SJCRH30 (cell line): Measurements from ENCODE around the gene B4GALT5. TPM values are rescaled to one million over a fixed set of nuclear protein-coding genes. Genes with fewer than 3 reads are reported as not detected.
"Not testable (repeated sequence)": the region's sequence is repeated elsewhere in the genome, so short reads cannot be mapped to it uniquely, and the experiment has no call there.

Experiments used
- DNase-seq, 2 experiments: peaks; one replicate each; pipeline ENCODE4 v3.0.0-alpha.2; 2015 to 2020
- H3K27ac ChIP-seq: fragments of 250-450 bp; sonication (Bioruptor Pico); 2 replicates; pipeline ENCODE4 v1.5.1; 2020; ENCODE audit warnings: mild to moderate bottlenecking, moderate library complexity
- H3K27me3 ChIP-seq: fragments of 250-450 bp; sonication (Bioruptor Pico); 2 replicates; pipeline ENCODE4 v1.5.1; 2020; ENCODE audit warnings: mild to moderate bottlenecking, moderate library complexity
- H3K36me3 ChIP-seq: fragments of 250-450 bp; sonication (Bioruptor Pico); 2 replicates; pipeline ENCODE4 v1.5.1; 2020; ENCODE audit warnings: mild to moderate bottlenecking, moderate library complexity
- H3K4me1 ChIP-seq: fragments of 250-450 bp; sonication (Bioruptor Pico); 2 replicates; pipeline ENCODE4 v1.5.1; 2020; ENCODE audit warnings: mild to moderate bottlenecking, moderate library complexity
- H3K4me3 ChIP-seq: fragments of 250-450 bp; sonication (Bioruptor Pico); 2 replicates; pipeline ENCODE4 v1.5.1; 2020; ENCODE audit warnings: mild to moderate bottlenecking, moderate library complexity
- H3K9me3 ChIP-seq: fragments of 250-450 bp; sonication (Bioruptor Pico); replicated peaks from 2 replicates; pipeline ENCODE4 v1.5.1; 2020; ENCODE audit warnings: mild to moderate bottlenecking, moderate library complexity
- total RNA-seq: library from RNA; depleted of rRNA; stranded (reverse); fragments of >200 nt; shearing (Covaris generic); gene quantifications from 2 replicates; pipeline ENCODE4 v1.2.3, GENCODE V29; 2014

B4GALT5 gene
- total RNA-seq, 1 experiment from 2014 or later: 81.1 TPM

DNA sequence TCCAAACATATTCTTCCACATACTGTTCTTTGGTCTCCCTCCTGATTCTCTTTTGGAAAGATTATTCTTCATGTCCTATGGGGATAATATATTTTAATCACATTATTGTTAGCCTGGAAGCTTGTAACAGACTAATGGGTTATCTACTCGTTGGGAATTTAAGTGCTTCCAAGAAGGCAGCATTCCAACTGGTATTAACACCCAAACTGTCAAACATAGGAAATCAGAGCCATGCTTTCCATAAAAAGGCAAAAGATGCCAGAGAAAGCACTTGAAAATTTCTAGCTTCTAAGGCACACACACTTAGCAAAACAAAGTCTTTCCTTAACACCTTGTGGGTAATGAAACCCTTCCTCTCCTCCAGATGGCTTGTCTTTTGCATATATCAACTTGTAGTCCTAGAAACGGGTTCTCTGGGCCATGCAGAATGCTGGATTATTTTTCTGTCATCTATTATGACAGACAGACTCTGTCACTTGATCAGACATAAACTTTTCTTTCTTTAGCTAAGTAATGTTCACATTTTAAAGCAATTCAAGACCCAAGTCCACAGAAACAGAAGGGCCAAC, 41.5 kb downstream of the B4GALT5 start:
- H3K27ac ChIP-seq: no peak overlapping the region
- H3K4me3 ChIP-seq: no peak overlapping the region
- DNase-seq: no peak
- H3K9me3 ChIP-seq: no peaks in the 10 kb centered on the region
- H3K27me3 ChIP-seq: no peaks in the 10 kb centered on the region
- peaks cover 15% of the 10 kb centered on the region; the same call in 1 of the 2 replicates for H3K36me3 ChIP-seq
- peaks cover 23% of the 10 kb centered on the region for H3K4me1 ChIP-seq

DNA sequence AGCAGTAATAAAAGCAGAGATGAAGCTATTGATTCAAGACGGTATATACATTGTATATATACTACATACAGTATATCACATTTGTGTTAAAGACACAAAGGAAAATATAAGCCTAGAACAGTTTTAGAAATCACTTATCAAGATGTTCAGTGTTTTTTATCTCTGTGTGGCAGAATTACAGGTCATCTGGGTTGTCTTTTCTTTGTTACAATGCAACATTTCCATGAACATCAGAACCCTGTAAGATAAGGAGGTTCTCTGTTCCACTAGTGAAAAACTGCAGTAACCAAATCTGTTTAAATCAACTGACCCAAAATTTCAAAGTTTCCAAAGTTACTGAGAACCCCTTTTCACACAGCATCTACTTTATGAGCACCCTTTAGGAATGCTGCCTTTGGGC, 42.2 kb downstream of the B4GALT5 start:
- Histone ChIP-seq H3K36me3 (peaks cover 15% of the 10 kb centered on the region; the same call in 1 of the 2 replicates), H3K27ac (no peak overlapping the region), H3K4me3 (no peak overlapping the region), H3K4me1 (peaks cover 15% of the 10 kb centered on the region), H3K9me3 (no peaks in the 10 kb centered on the region), H3K27me3 (no peaks in the 10 kb centered on the region)
- DNase-seq: no peak

DNA sequence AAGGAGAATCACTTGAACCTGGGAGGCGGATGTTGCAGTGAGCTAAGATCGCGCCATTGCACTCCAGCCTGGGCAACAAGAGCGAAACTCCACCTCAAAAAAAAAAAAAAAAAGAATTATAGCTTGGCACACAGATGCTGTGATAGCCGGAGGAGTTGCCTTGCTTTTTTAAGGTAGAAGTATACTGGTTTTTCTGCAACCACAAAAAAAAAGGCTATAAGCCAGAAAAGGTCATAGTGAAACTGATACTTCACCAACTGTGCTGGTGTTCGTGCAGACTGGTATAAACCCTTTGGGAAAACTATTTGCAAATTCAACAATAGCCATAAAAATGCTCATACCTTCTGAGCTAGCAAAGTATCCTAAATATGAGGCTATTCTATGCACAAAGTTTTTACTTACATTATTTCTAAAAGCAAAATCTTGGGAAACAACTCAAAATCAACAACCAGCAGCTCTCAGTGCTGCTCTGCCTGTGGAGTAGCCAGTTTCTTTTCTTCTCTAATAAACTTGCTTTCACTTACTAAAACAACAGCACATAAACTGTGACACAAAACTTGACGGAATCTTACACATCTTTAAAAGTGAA, 44.0 kb downstream of the B4GALT5 start:
- Histone ChIP-seq H3K4me3 (no peak overlapping the region), H3K36me3 (peaks cover 13% of the 10 kb centered on the region), H3K4me1 (peaks cover 9% of the 10 kb centered on the region; the same call in 1 of the 2 replicates), H3K9me3 (no peaks in the 10 kb centered on the region), H3K27ac (no peak overlapping the region), H3K27me3 (no peaks in the 10 kb centered on the region)
- no peak for DNase-seq

DNA sequence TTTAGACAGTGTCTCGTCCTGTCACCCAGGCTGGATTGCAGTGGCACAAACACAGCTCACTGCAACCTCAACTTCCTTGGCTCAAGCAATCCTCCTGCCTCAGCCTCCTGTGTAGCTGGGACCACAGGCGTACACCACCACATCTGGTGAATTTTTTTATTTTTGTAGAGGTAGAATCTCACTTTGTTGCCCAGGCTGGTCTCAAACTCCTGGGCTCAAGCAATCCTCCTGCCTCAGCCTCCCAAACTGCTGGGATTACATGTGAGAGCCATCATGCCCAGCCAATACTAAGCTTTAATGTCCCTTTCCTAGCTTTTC, 44.8 kb downstream of the B4GALT5 start:
- not testable (repeated sequence) for H3K27me3 ChIP-seq, H3K9me3 ChIP-seq, DNase-seq, H3K4me3 ChIP-seq, H3K4me1 ChIP-seq, H3K27ac ChIP-seq
- H3K36me3 ChIP-seq: peaks cover 16% of the 10 kb centered on the region

DNA sequence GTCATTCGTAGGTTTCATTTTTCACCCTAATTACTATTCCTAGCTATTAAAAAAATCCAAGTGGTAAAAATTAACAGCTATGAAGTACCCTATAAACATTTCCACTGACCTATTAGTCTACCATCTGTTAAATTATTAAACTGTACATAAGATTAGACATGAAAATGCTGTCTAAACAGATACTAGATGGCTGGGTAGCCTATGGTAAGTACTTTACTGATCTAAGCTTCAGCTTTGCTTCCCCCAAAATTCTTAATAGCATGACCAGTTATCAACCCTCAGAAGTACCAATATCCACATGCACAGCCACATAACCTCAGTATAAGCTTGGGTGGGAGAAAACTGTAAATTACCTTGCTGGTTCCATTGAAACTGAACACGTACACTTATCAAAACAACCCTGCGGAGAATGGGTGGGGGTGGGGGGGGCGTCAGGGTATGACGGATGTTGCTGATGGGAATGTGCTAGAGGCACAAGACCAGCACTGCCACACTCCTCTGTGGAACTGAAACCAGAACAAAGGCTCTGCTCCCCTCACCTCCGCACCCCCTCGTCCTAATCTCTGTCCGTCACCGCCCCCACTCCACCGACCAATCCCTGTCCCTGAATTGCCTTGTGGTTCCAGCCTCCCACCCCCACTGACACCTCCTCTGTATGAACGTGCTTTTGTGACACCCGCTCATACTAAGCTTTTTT, 45.3 kb downstream of the B4GALT5 start:
- Histone ChIP-seq H3K4me1 (peaks cover 9% of the 10 kb centered on the region; the same call in 1 of the 2 replicates), H3K4me3 (no peak overlapping the region), H3K9me3 (no peaks in the 10 kb centered on the region), H3K27me3 (no peaks in the 10 kb centered on the region), H3K36me3 (peaks cover 16% of the 10 kb centered on the region), H3K27ac (no peak overlapping the region)
- DNase-seq: no peak

DNA sequence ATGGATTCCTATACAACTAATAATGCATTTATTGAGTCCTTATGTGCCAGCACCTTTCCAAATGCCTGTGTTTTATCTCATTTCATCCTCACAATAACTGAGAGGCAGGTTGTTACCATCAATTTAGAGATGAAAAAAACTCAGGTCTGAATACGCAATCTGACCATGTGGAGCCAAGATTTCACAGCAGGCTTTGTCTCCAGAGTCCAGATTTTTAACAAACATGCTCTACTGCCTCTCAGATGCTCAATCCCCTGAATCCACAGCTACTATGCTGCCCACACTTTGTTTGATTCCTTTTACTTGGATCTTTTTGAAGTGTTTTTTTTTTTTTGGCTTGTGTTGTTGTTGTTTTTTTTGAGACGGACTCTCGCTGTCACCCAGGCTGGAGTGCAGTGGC, 46.8 kb downstream of the B4GALT5 start:
- no peak overlapping the region for H3K4me3 ChIP-seq
- peaks cover 16% of the 10 kb centered on the region for H3K36me3 ChIP-seq
- H3K9me3 ChIP-seq: no peaks in the 10 kb centered on the region
- H3K4me1 ChIP-seq: peaks cover 16% of the 10 kb centered on the region
- DNase-seq: no peak
- H3K27me3 ChIP-seq: no peaks in the 10 kb centered on the region
- no peak overlapping the region for H3K27ac ChIP-seq

DNA sequence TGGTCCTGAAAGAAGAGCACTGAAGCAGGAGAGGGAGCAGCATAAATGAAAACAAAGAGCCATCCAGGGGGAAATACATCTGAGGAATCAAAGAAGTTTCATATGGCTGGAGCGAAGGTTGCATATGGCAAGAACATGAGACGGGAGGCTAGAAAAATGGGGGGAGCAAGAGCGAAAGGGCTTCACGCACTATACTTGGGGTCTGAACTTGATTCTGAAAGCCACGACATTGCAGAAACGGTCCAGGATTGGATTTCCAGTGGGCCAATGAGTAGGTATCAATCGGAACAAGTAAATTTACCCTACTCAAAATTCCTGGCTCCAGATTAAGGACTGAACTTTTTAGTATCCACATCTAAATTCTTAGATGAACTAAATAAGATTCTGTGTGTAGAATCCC, 47.9 kb downstream of the B4GALT5 start:
- peaks cover 16% of the 10 kb centered on the region for H3K36me3 ChIP-seq
- no peak overlapping the region for H3K27ac ChIP-seq
- peaks cover 27% of the 10 kb centered on the region for H3K4me1 ChIP-seq
- H3K4me3 ChIP-seq: no peak overlapping the region
- H3K9me3 ChIP-seq: no peaks in the 10 kb centered on the region
- no peak for DNase-seq
- H3K27me3 ChIP-seq: no peaks in the 10 kb centered on the region

DNA sequence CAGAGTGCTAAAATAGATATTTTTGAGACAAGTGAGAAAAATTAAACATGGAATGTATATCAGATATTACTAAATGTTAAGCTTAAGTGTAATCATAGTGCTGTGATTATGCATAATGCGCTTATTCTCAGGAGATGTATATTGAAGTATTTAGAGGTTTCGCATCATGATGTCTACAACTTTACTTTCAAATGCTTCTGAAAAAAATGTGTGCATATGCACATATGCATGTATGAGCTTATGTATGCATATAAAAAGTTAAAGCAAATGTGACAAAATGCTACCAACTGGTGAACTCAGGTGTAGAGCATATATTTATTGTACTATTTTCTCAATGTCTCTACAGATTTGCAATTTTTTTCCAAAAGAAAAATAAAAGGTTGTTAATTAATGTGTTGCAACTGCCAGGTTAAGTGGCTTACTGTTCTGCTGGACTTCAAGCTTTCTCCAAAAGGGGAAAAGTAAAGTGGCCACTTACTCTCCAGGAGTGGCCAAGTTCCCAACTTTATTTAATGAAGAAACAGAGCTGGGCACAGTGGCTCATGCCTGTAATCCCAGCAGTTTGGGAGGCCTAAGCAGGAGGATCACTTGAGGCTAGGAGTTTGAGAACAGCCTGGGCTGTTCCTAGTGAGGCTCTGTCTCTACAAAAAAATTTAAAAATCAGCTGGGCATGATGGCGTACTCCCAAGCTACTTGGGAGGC, 48.9 kb downstream of the B4GALT5 start:
- H3K36me3 ChIP-seq: peaks cover 12% of the 10 kb centered on the region
- H3K9me3 ChIP-seq: no peaks in the 10 kb centered on the region
- DNase-seq: no peak
- peaks cover 25% of the 10 kb centered on the region for H3K4me1 ChIP-seq
- no peak overlapping the region for H3K27ac ChIP-seq
- no peak overlapping the region for H3K4me3 ChIP-seq
- no peaks in the 10 kb centered on the region for H3K27me3 ChIP-seq

DNA sequence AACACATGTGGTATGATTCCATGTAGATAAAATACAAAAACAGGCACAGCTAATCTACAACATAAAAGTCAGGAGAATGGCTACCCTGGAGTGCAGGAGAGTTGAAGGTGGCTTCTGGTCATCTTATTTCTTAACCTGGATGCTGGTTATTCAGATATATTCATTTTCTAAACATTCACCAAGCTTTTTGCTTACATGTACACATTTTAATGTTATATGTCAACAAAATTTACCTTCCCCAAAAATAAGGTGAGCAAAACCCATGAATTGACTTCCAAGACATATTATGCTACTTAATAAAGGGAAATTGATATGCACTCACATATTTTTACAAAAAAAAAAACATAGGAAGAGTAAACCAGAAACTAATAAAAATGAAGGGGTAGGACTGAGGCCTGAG, 50.6 kb downstream of the B4GALT5 start:
- no peak overlapping the region for H3K4me3 ChIP-seq
- H3K9me3 ChIP-seq: no peaks in the 10 kb centered on the region
- H3K27ac ChIP-seq: no peak overlapping the region
- H3K36me3 ChIP-seq: peaks cover 11% of the 10 kb centered on the region
- no peak for DNase-seq
- no peaks in the 10 kb centered on the region for H3K27me3 ChIP-seq
- peaks cover 35% of the 10 kb centered on the region for H3K4me1 ChIP-seq

DNA sequence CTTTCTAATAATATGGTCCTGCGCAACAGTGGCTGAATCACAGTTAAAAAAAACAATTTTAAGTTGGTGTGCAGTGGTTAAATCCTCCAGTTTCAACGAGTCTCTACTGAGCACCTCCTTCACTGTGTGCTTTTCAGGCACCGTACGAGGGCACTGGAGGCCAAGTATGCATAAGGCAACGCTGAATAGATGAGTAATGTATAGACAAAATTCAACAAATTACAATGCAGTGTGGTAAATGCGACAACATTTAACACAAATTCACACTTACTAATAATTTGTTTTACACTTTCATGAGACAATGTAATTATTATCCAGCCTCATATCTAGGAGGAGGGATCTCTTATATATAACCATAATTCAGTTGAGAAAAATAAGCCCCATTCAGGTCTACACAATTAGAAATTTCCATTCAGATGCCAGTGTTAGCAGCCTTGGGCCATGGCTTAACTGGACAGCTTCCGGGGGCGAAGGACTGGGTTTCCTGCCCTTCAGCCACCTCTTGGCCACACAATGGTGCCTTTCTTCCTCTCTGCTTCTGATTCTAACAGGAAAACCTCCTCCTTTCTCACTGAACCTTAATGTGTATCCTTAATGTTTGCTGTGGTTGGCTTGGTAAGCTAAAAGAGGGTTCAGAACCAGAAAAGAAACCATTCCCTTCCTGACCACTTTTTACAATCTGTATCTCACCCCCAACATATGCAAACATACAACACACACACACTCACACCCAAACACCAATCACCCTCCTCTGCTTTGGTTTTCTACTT, 51.9 kb downstream of the B4GALT5 start:
- DNase-seq: peak; percentile 33 to 71
- H3K27ac ChIP-seq: no peak overlapping the region
- H3K4me3 ChIP-seq: no peak overlapping the region
- H3K9me3 ChIP-seq: peaks cover 2% of the 10 kb centered on the region; the same call in 1 of the 2 replicates
- H3K36me3 ChIP-seq: peaks cover 4% of the 10 kb centered on the region
- H3K4me1 ChIP-seq: peaks cover 35% of the 10 kb centered on the region
- H3K27me3 ChIP-seq: no peaks in the 10 kb centered on the region

DNA sequence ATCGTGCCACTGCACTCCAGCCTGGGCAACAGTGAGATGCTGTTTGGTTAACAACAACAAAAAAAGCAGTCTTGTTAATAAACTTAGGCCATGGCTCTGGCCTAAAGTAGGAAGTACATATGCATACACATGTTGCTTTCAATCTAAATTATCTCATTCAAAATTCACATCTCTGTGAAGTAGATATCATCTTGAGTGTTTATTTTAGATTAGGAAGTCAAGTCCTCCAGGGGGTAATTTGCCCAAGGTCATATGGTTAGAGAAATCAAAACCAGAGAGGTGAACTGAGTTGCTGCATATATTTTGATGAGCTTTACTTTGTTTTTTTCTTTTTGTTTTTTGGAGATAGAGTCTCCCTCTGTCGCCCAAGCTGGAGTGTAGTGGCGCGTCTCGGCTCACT, 52.8 kb downstream of the B4GALT5 start:
- Histone ChIP-seq H3K27ac (no peak overlapping the region), H3K27me3 (no peaks in the 10 kb centered on the region), H3K9me3 (peaks cover 2% of the 10 kb centered on the region; the same call in 1 of the 2 replicates), H3K4me1 (peaks cover 35% of the 10 kb centered on the region), H3K36me3 (peaks cover 13% of the 10 kb centered on the region), H3K4me3 (no peak overlapping the region)
- peak in 1 of 2 experiments; percentile 65 for DNase-seq

DNA sequence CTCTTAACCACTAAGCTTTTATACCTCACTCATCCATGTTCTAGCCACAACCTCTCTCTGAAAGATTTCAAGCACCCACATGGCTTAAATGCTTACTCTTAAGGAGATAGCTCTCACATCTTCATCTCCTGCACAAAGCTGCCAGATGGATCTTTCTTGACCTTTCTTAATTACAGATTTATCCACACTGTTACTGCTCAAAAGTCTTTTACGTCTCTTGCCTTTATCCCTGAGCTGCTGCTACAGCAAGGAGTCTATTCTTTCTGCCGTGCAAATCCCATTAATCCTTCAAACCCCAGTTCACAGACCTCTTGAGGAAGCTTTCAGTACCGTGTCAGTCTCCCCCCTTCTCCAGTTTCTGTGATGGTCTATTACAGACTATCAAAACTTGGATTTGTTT, 54.6 kb downstream of the B4GALT5 start:
- peaks cover 26% of the 10 kb centered on the region for H3K36me3 ChIP-seq
- peaks cover 35% of the 10 kb centered on the region for H3K4me1 ChIP-seq
- H3K27me3 ChIP-seq: no peaks in the 10 kb centered on the region
- peaks cover 2% of the 10 kb centered on the region; the same call in 1 of the 2 replicates for H3K9me3 ChIP-seq
- DNase-seq: peak in 1 of 2 experiments; percentile 45
- H3K27ac ChIP-seq: no peak overlapping the region
- H3K4me3 ChIP-seq: no peak overlapping the region

DNA sequence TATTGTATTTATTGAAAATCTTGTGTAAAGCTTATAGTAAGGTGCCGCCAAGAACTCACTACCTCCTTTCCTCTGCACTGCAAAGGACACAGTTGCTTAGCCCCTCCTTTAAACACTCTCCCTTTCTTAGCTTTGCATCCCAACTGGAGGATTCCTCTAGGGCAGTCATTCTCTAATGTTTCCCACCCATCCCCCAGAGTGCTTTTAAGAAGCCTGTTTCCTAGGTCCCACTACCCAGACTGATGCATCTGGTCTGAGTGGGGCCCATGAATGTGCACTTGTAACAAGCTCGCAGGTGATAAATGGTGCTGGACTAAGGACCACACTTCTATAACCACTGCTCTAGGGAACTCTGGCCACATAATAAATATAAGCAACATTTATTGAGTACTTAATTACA, 55.2 kb downstream of the B4GALT5 start:
- Histone ChIP-seq H3K9me3 (peaks cover 2% of the 10 kb centered on the region; the same call in 1 of the 2 replicates), H3K27ac (no peak overlapping the region), H3K4me3 (no peak overlapping the region), H3K4me1 (peaks cover 35% of the 10 kb centered on the region), H3K36me3 (peaks cover 32% of the 10 kb centered on the region), H3K27me3 (no peaks in the 10 kb centered on the region)
- no peak for DNase-seq

DNA sequence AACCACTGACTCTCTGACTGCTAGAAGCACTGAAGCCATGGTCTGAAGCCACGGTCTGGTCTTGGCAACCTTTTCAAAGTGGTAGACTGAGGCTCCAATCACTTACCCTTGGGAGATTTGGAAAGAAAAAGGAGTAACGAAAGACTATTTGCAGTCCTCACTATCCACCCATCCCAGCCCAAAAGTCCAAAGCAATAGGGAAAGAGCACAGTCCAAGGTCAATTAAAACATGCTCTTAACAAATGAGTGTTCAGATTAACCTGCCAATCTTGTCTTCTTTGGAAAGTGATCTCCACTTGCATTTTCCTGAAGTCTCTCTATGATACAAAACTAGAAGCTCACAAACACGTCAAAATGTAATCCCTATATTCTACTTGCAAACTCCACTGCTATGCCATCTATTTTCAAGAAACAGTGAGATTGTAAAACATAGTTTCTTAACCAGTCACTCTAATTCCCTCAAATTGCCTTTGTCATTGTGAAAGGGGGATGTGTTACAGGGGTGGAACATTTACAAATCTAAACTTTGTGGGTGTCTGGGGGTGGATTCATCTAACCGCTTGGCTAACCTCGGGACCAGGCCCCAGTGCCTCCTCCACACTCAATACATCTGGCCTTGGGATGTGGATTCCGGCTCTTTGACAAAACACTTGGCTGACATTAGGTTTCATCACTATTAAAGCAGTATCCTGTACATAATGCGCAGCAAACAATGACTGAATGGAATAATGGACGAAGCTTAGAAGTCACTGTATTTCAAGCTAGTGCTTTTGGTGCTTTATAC, 56.4 kb downstream of the B4GALT5 start:
- Histone ChIP-seq H3K9me3 (peaks cover 2% of the 10 kb centered on the region; the same call in 1 of the 2 replicates), H3K36me3 (peaks cover 44% of the 10 kb centered on the region), H3K27me3 (no peaks in the 10 kb centered on the region), H3K4me1 (peaks cover 31% of the 10 kb centered on the region), H3K4me3 (no peak overlapping the region), H3K27ac (no peak overlapping the region)
- no peak for DNase-seq
